SU-DHL-6 (cell line): Measurements from ENCODE around the gene HELB.

Experiments
- H2AFZ ChIP-seq: fragments of 200-600 bp; sonication (generic); 2 replicates; pipeline ENCODE4 v1.6.1; 2014; ENCODE audit warnings: low read depth, mild to moderate bottlenecking, moderate library complexity, mixed read lengths, antibody characterized with exemption, low read length; ENCODE audit not compliant: severe bottlenecking
- H3F3A ChIP-seq: fragments of 200-600 bp; shearing (Covaris generic); 2 replicates; pipeline ENCODE4 v1.6.0; 2016; ENCODE audit warnings: antibody characterized with exemption, mild to moderate bottlenecking; ENCODE audit not compliant: insufficient read depth
- H3K27ac ChIP-seq: fragments of 200-600 bp; sonication (generic); 2 replicates; pipeline ENCODE4 v1.5.1; 2016; ENCODE audit warnings: low read depth, mild to moderate bottlenecking, low read length, moderate library complexity, mixed read lengths
- H3K27me3 ChIP-seq: fragments of 200-600 bp; sonication (generic), shearing (Covaris generic); 2 replicates; pipeline ENCODE4 v1.6.0; 2014; ENCODE audit warnings: mild to moderate bottlenecking, low read length
- H3K36me3 ChIP-seq: fragments of 200-600 bp; sonication (generic); 2 replicates; pipeline ENCODE4 v1.6.1; 2014; ENCODE audit warnings: mild to moderate bottlenecking, low read length, mixed read lengths
- H3K4me2 ChIP-seq: fragments of 300-600, 200-600 bp; shearing (Covaris generic), sonication (generic); 2 replicates; pipeline ENCODE4 v1.6.0; 2014; ENCODE audit warnings: low read length, low read depth, mild to moderate bottlenecking; ENCODE audit not compliant: poor library complexity, severe bottlenecking
- H3K4me3 ChIP-seq: fragments of 200-600 bp; sonication (generic); 2 replicates; pipeline ENCODE4 v1.5.1; 2014; ENCODE audit warnings: antibody characterized with exemption, low read length, mild to moderate bottlenecking, mixed read lengths; ENCODE audit not compliant: insufficient read depth, poor library complexity, severe bottlenecking
- H3K79me2 ChIP-seq: fragments of 200-600 bp; sonication (generic); 2 replicates; pipeline ENCODE4 v1.6.1; 2014; ENCODE audit warnings: mild to moderate bottlenecking, low read length, moderate library complexity; ENCODE audit not compliant: insufficient read depth
- H3K9ac ChIP-seq: fragments of 200-600 bp; sonication (generic); 2 replicates; pipeline ENCODE4 v1.7.0; 2014; ENCODE audit warnings: mild to moderate bottlenecking, low read length
- H3K9me2 ChIP-seq: fragments of 200-600 bp; sonication (generic); replicated peaks from 2 replicates; pipeline ENCODE4 v1.6.1; 2014; ENCODE audit warnings: low read length; ENCODE audit not compliant: insufficient read depth
- H3K9me3 ChIP-seq: fragments of 200-600 bp; sonication (generic); 2 replicates; pipeline ENCODE4 v1.6.1; 2014; ENCODE audit warnings: low read length, mixed read lengths; ENCODE audit not compliant: insufficient read depth
- H4K20me1 ChIP-seq: fragments of 200-600 bp; sonication (generic); 2 replicates; pipeline ENCODE4 v1.6.1; 2014; ENCODE audit warnings: low read depth, mild to moderate bottlenecking, antibody characterized with exemption, low read length, moderate library complexity, mixed read lengths
- EZH2phosphoT487 ChIP-seq: fragments of 200-600 bp; sonication (generic), shearing (Covaris generic); conservative IDR thresholded peaks from 2 replicates; pipeline ENCODE4 v1.6.1; 2018; ENCODE audit warnings: mild to moderate bottlenecking, antibody characterized with exemption, low read length, moderate library complexity, mixed read lengths
- TF ChIP-seq, protein P1 (sequence below): fragments of 200-600 bp; sonication (generic); IDR thresholded peaks from one replicate; pipeline ENCODE4 v1.5.1; 2017; ENCODE audit warnings: antibody characterized with exemption, mild to moderate bottlenecking, low read length, moderate library complexity; ENCODE audit not compliant: insufficient read depth, poor library complexity, severe bottlenecking

HELB gene

DNA sequence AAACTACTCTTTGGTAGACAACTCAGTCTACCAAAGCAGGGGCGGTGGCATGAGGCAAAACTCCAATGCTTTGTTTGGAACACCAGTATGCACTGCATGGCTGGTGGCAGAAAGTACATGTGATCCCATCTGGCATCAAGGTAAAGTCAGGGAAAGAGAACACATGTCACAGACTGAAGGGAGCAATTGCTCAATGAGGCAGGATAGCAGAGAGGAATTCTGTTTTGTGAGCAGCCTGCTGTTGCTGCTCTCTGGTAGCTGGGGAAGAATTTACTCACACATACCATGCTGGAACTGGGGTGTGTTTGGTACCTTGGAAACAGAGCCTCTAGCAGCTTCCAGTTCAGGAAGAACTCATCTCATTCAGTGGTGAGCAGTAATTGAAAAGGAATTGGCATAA, 84.8 kb downstream of the HELB start:
- no peaks in the 10 kb centered on the region for H3K27me3 ChIP-seq
- no peaks in the 10 kb centered on the region for H3K9me3 ChIP-seq
- H3K4me2 ChIP-seq: no peak overlapping the region
- no peak overlapping the region for H3K9ac ChIP-seq
- H3K27ac ChIP-seq: no peak overlapping the region
- TF ChIP-seq, protein P1, sequence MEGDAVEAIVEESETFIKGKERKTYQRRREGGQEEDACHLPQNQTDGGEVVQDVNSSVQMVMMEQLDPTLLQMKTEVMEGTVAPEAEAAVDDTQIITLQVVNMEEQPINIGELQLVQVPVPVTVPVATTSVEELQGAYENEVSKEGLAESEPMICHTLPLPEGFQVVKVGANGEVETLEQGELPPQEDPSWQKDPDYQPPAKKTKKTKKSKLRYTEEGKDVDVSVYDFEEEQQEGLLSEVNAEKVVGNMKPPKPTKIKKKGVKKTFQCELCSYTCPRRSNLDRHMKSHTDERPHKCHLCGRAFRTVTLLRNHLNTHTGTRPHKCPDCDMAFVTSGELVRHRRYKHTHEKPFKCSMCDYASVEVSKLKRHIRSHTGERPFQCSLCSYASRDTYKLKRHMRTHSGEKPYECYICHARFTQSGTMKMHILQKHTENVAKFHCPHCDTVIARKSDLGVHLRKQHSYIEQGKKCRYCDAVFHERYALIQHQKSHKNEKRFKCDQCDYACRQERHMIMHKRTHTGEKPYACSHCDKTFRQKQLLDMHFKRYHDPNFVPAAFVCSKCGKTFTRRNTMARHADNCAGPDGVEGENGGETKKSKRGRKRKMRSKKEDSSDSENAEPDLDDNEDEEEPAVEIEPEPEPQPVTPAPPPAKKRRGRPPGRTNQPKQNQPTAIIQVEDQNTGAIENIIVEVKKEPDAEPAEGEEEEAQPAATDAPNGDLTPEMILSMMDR: no peak
- TF ChIP-seq EZH2phosphoT487: no peak
- H3K79me2 ChIP-seq: no peaks in the 10 kb centered on the region
- H3K9me2 ChIP-seq: no peaks in the 10 kb centered on the region
- H3F3A ChIP-seq: no peaks in the 10 kb centered on the region
- H4K20me1 ChIP-seq: no peaks in the 10 kb centered on the region
- no peak overlapping the region for H2AFZ ChIP-seq
- no peaks in the 10 kb centered on the region for H3K36me3 ChIP-seq
- H3K4me3 ChIP-seq: no peak overlapping the region
